Cardiac muscle cell (in vitro differentiated cells and primary cell): ENCODE measurements around the gene HOXB1. TPM values are rescaled to one million over a fixed set of nuclear protein-coding genes. Genes with fewer than 3 reads are reported as not detected.

Experiments
- DNase-seq, 2 donors: peaks; one replicate each; pipeline versions ENCODE4 v3.0.0 to v3.0.0-alpha.2; 2010 to 2017; ENCODE audit warnings: low read depth in 1 of 2, low spot score in 1 of 2
- H3K27ac ChIP-seq: fragments of 200-600 bp; sonication (generic); 2 replicates; pipeline ENCODE4 v1.5.1; 2016
- H3K27me3 ChIP-seq: fragments of 200-600 bp; sonication (generic); 2 replicates; pipeline ENCODE4 v1.6.0; 2016; ENCODE audit warnings: control low read depth
- H3K36me3 ChIP-seq: fragments of 200-600 bp; sonication (generic); 2 replicates; pipeline ENCODE4 v1.5.1; 2016; ENCODE audit warnings: control low read depth
- H3K4me1 ChIP-seq: fragments of 200-600 bp; sonication (generic); 2 replicates; pipeline ENCODE4 v1.8.1; 2017; ENCODE audit warnings: low read depth, mild to moderate bottlenecking, mixed run types
- H3K4me3 ChIP-seq: fragments of 200-600 bp; sonication (generic); 2 replicates; pipeline ENCODE4 v1.5.1; 2016; ENCODE audit warnings: mild to moderate bottlenecking
- H3K9me3 ChIP-seq: fragments of 200-600 bp; sonication (generic); 2 replicates; pipeline ENCODE4 v1.5.1; 2017; ENCODE audit warnings: low read depth, mild to moderate bottlenecking, control low read depth
- CTCF ChIP-seq: IDR thresholded peaks from 2 replicates; pipeline ENCODE4 v1.5.1; 2012; ENCODE audit warnings: low read depth, mild to moderate bottlenecking, low read length
- polyA plus RNA-seq: library from polyadenylated mRNA; unstranded; fragments of >200 nt; fragmentation: Nextera tagmentation; extraction: Ambion mirVana; gene quantifications from 2 replicates; pipeline ENCODE4 v1.2.1, GENCODE V29; 2016
- total RNA-seq: library from RNA; depleted of rRNA; stranded (reverse); fragments of >200 nt; gene quantifications from 2 replicates; pipeline ENCODE4 v1.2.3, GENCODE V29; 2016

The HOXB1 gene
- total and polyA plus RNA-seq, 2 experiments from 2014 or later, result 6.6 to 9.1 TPM

- Histone ChIP-seq H3K27ac (no peak overlapping the region), H3K9me3 (no peaks in the 10 kb centered on the region), H3K4me3 (no peak overlapping the region), H3K4me1 (peaks cover 33% of the 10 kb centered on the region), H3K36me3 (no peaks in the 10 kb centered on the region), H3K27me3 (no peaks in the 10 kb centered on the region)
- TF ChIP-seq CTCF, result no peak
- no peak for DNase-seq
Observed at GRCh38 chr17:48487221-48487620, 43.6 kb downstream of the HOXB1 start.

GRCh38 chr17:48486557-48486956 lies 44.3 kb downstream of the HOXB1 start:
- H3K36me3 ChIP-seq, result no peaks in the 10 kb centered on the region
- no peak overlapping the region for H3K4me3 ChIP-seq
- peak; percentile 41 for TF ChIP-seq CTCF
- no peak overlapping the region for H3K27ac ChIP-seq
- peak in 1 of 2 donors; percentile 93 for DNase-seq
- H3K4me1 ChIP-seq, result peaks cover 28% of the 10 kb centered on the region
- H3K27me3 ChIP-seq, result no peaks in the 10 kb centered on the region
- no peaks in the 10 kb centered on the region for H3K9me3 ChIP-seq

- H3K27ac ChIP-seq, result no peak overlapping the region
- no peak for DNase-seq
- TF ChIP-seq CTCF, result no peak
- no peak overlapping the region for H3K4me3 ChIP-seq
- peaks cover 16% of the 10 kb centered on the region for H3K4me1 ChIP-seq
- H3K27me3 ChIP-seq, result no peaks in the 10 kb centered on the region
- H3K36me3 ChIP-seq, result no peaks in the 10 kb centered on the region
- H3K9me3 ChIP-seq, result no peaks in the 10 kb centered on the region
Observed at GRCh38 chr17:48484850-48485249, 46.0 kb downstream of the HOXB1 start.

- DNase-seq, result no peak
- H3K27me3 ChIP-seq, result no peaks in the 10 kb centered on the region
- no peak overlapping the region for H3K4me3 ChIP-seq
- H3K4me1 ChIP-seq, result peaks cover 10% of the 10 kb centered on the region
- no peak for TF ChIP-seq CTCF
- H3K9me3 ChIP-seq, result no peaks in the 10 kb centered on the region
- H3K27ac ChIP-seq, result no peak overlapping the region
- H3K36me3 ChIP-seq, result no peaks in the 10 kb centered on the region
Observed at GRCh38 chr17:48484256-48484655, 46.6 kb downstream of the HOXB1 start.

- no peak overlapping the region for H3K4me3 ChIP-seq
- H3K27me3 ChIP-seq, result no peaks in the 10 kb centered on the region
- H3K4me1 ChIP-seq, result peaks cover 3% of the 10 kb centered on the region
- peak in 1 of 2 donors; percentile 94 for DNase-seq
- H3K27ac ChIP-seq, result no peak overlapping the region
- no peaks in the 10 kb centered on the region for H3K9me3 ChIP-seq
- H3K36me3 ChIP-seq, result no peaks in the 10 kb centered on the region
- TF ChIP-seq CTCF, result no peak
Observed at GRCh38 chr17:48483471-48484131, 47.2 kb downstream of the HOXB1 start.
